Bronchial smooth muscle cell (primary cell): ENCODE data around the gene ERCC3. TPM values are rescaled to one million over a fixed set of nuclear protein-coding genes. Genes with fewer than 3 reads are reported as not detected.

Experiments
- total RNA-seq: library from RNA; depleted of rRNA; stranded (reverse); fragments of >200 nt; gene quantifications from 2 replicates; pipeline ENCODE4 v1.2.1, GENCODE V29; 2014

ERCC3 gene
- 31.1 and 41.1 TPM in 2 replicates for total RNA-seq

DNA sequence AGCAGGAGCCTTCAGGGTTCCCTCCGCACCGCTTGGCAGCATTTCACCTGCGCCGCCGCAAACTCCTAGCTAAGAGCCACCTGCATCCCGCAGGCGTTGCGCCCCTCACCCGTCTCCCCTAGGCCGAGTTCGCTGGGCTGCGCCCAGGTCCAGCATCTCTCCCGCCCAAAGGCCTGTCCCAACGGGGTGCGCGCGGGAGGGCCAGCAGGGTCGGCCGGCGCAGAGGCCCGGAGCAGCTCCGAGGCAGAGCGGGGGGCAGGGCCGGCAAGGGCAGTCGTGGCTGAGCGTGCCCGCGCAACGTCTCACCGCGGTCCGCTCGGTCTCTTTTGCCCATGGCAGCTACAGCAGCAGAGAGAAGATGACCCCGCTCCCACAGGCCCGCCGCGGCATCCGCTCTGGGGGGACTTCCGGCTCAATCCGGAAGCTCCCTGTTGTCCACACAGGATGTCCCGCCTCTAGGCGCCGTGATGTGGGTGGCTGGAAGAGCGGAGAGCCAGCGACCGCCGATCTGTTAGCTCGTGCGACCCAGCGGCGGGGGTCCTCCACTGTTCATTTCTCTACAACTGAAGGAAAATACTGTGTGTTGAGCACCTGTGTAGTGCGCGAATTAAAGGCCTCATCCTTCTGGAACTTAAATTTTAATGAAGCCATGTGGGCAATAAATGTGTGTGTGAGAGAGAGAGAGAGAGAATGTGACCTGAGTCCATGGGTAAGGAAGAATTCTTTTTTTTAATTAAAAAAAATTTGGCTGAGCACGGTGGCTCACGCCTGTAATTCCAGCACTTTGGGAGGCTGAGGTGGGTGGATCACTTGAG lies at the start of gene ERCC3:
ERCC3 (minus strand) TSS at position 397 of the 815 bp plus-strand sequence; CDS start at position 334, 63 bp downstream.

DNA sequence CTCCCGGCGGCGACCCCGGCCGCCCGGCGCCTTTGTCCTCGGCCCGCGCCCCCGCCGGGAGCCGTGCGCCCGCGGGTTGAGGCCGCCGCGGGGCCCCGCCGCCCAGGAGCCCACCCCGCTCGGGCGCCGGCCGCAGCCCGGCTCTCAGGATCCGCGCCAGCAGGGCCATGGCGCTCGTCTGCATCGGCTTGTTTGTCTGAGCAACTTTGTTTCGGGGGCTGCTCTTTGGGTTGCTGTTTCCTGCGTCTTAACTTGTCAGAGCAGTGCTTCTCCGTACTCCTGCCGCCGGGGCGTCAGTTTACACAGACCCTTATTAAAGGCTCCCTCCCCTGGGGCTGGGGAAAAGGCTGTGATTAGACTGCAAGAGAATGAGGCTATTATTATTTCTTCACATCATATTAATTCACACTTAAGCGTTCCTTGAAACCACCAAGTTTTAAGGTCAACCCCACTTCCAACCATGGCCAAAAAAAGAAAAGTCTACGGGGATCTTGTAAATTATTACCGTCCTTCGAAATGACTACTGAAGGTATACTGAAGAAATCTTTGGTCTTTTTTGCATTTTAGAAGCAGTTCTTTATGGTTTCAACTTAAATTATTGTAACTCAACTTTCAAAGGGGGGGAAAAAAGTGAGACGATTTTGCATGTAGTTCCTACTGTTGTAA lies 73.7 kb downstream of the ERCC3 start, which contains the start of gene CYP27C1:
CYP27C1 (minus strand) TSS at position 198 of the 666 bp plus-strand sequence; CDS start at position 169, 29 bp downstream.

Other genes with a start within 250 kb of the ERCC3 start
- gene BIN1, start 187.0 kb downstream of the ERCC3 start, total RNA-seq, result 90.5 and 151 TPM in 2 replicates
- under 0.01 TPM in 1 of 2 replicates, not detected in the other for gene CYP27C1, start 73.8 kb downstream of the ERCC3 start, total RNA-seq
- gene MAP3K2, start 93.8 kb upstream of the ERCC3 start, total RNA-seq, result 15.9 and 17.7 TPM in 2 replicates
- gene PROC, start 124.3 kb upstream of the ERCC3 start, total RNA-seq, result not detected in 2 replicates
- 38.6 and 44.6 TPM in 2 replicates for gene IWS1, start 232.3 kb upstream of the ERCC3 start, total RNA-seq
- gene MYO7B, start 241.5 kb upstream of the ERCC3 start, total RNA-seq, result not detected in 2 replicates